ENCODE data around the gene MAMDC2.

MAMDC2 gene

GRCh38 chr9:70135176-70135575, 91.5 kb downstream of the MAMDC2 start:
- no peak for DNase-seq (ENCODE audit: low read depth)

- no peak for DNase-seq (ENCODE audit: low read depth)
Observed at GRCh38 chr9:70136632-70137031, 93.0 kb downstream of the MAMDC2 start.

- DNase-seq (ENCODE audit: low read depth) = no peak
Observed at GRCh38 chr9:70137577-70137976, 93.9 kb downstream of the MAMDC2 start.

GRCh38 chr9:70142101-70142500, 98.5 kb downstream of the MAMDC2 start:
- DNase-seq (ENCODE audit: low read depth) = no peak

- no peak for DNase-seq (ENCODE audit: low read depth)
Observed at GRCh38 chr9:70143394-70144130, 99.9 kb downstream of the MAMDC2 start.

- DNase-seq (ENCODE audit: low read depth) = no peak
Observed at GRCh38 chr9:70144131-70144503, 100.5 kb downstream of the MAMDC2 start.

- no peak for DNase-seq (ENCODE audit: low read depth)
Observed at GRCh38 chr9:70145981-70146380, 102.3 kb downstream of the MAMDC2 start.

GRCh38 chr9:70147196-70147595, 103.5 kb downstream of the MAMDC2 start:
- no peak for DNase-seq (ENCODE audit: low read depth)

- no peak for DNase-seq (ENCODE audit: low read depth)
Observed at GRCh38 chr9:70147651-70148050, 104.0 kb downstream of the MAMDC2 start.

GRCh38 chr9:70152350-70152749, 108.7 kb downstream of the MAMDC2 start:
- no peak for DNase-seq (ENCODE audit: low read depth)

- DNase-seq (ENCODE audit: low read depth) = no peak
Observed at GRCh38 chr9:70156729-70157128, 113.1 kb downstream of the MAMDC2 start.

- no peak for DNase-seq (ENCODE audit: low read depth)
Observed at GRCh38 chr9:70159630-70160029, 116.0 kb downstream of the MAMDC2 start.

GRCh38 chr9:70160686-70161600, 117.3 kb downstream of the MAMDC2 start:
- DNase-seq (ENCODE audit: low read depth) = no peak

- no peak for DNase-seq (ENCODE audit: low read depth)
Observed at GRCh38 chr9:70165006-70165602, 121.5 kb downstream of the MAMDC2 start.

GRCh38 chr9:70168521-70168920, 124.9 kb downstream of the MAMDC2 start:
- DNase-seq (ENCODE audit: low read depth) = no peak

GRCh38 chr9:70169222-70169621, 125.6 kb downstream of the MAMDC2 start:
- no peak for DNase-seq (ENCODE audit: low read depth)

GRCh38 chr9:70170151-70170790, 126.6 kb downstream of the MAMDC2 start:
- DNase-seq (ENCODE audit: low read depth) = no peak

- no peak for DNase-seq (ENCODE audit: low read depth)
Observed at GRCh38 chr9:70172532-70172931, 128.9 kb downstream of the MAMDC2 start.

GRCh38 chr9:70177121-70177520, 133.5 kb downstream of the MAMDC2 start:
- DNase-seq (ENCODE audit: low read depth) = no peak

- no peak for DNase-seq (ENCODE audit: low read depth)
Observed at GRCh38 chr9:70192707-70193106, 149.1 kb downstream of the MAMDC2 start.

- no peak for DNase-seq (ENCODE audit: low read depth)
Observed at GRCh38 chr9:70195456-70195855, 151.8 kb downstream of the MAMDC2 start.
